AG09309 (cell line): ENCODE results near the gene GCM1.

ENCODE experiments used
- DNase-seq: peaks from one replicate; pipeline ENCODE4 v3.0.0-alpha.2; 2010; ENCODE audit warnings: low read depth
- H3K4me3 ChIP-seq: 2 replicates; pipeline ENCODE4 v1.5.1; 2011; ENCODE audit warnings: mild to moderate bottlenecking, low read depth, low read length, moderate library complexity; ENCODE audit not compliant: control insufficient read depth
- TF ChIP-seq, protein P1 (sequence below): IDR thresholded peaks from 2 replicates; pipeline ENCODE4 v1.5.1; 2011; ENCODE audit warnings: mild to moderate bottlenecking, low read depth, low read length, inconsistent platforms; ENCODE audit not compliant: insufficient read depth, control insufficient read depth; ENCODE audit errors: missing control alignments

Gene GCM1

DNA sequence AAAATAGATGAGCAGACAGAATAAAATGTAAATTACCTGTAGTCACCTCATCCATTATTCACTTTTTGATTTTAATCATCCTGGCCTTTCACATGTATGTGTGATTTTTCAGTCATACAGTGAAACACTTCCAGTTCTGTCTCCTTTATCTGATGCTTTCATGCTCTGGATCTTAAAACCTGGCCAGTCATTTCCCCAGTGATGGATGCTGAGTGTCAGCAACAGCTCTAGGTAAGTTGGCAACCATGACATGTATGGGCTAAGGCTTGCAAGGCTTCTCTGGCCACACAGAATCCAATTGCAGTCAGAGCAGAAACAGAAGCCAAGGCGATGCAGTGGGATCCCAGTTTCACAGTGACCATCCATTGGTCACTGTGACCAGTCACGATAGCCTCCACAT lies 47.6 kb downstream of the GCM1 start:
- TF ChIP-seq, protein P1, sequence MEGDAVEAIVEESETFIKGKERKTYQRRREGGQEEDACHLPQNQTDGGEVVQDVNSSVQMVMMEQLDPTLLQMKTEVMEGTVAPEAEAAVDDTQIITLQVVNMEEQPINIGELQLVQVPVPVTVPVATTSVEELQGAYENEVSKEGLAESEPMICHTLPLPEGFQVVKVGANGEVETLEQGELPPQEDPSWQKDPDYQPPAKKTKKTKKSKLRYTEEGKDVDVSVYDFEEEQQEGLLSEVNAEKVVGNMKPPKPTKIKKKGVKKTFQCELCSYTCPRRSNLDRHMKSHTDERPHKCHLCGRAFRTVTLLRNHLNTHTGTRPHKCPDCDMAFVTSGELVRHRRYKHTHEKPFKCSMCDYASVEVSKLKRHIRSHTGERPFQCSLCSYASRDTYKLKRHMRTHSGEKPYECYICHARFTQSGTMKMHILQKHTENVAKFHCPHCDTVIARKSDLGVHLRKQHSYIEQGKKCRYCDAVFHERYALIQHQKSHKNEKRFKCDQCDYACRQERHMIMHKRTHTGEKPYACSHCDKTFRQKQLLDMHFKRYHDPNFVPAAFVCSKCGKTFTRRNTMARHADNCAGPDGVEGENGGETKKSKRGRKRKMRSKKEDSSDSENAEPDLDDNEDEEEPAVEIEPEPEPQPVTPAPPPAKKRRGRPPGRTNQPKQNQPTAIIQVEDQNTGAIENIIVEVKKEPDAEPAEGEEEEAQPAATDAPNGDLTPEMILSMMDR = no peak
- no peak overlapping the region for H3K4me3 ChIP-seq
- DNase-seq = no peak

DNA sequence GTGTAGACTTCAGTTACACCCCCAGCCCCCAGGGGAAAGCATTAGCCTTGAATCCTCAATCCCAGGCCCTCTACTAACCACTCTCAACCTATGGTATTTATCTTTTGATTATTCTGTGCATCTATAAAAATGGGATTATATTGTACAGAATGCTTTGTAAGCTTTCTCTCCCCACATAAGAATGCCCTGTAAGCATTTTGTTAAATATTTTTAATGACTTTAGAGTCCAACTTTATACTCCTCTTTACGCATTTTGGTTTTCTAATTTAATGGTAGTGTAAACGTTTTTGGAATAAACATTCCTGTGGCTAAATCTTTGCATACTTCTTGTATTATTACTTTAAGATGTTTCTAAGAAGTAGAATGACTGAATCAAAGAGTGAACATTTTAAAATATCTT lies 48.1 kb downstream of the GCM1 start:
- no peak for DNase-seq
- TF ChIP-seq, protein P1 = no peak
- H3K4me3 ChIP-seq = no peak overlapping the region

DNA sequence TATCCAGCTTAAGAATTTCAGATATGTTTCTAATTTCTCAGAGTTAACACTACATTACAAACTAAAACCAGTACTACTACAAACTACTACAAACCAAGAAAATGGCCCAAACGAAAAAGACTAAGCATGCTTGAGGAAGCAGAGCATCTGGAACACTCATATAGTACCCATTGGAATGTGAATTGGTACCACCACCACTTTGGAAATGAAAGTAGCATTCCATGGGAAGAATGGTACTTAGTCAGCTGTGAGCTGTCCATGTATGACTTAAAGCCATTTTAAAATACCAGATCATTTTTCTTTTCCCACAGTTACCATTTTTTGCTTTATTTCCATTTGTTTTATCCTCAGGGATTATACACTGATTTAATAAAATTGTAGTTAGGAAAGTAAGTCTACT lies 52.9 kb downstream of the GCM1 start:
- DNase-seq = no peak
- H3K4me3 ChIP-seq = no peak overlapping the region
- TF ChIP-seq, protein P1 = no peak

DNA sequence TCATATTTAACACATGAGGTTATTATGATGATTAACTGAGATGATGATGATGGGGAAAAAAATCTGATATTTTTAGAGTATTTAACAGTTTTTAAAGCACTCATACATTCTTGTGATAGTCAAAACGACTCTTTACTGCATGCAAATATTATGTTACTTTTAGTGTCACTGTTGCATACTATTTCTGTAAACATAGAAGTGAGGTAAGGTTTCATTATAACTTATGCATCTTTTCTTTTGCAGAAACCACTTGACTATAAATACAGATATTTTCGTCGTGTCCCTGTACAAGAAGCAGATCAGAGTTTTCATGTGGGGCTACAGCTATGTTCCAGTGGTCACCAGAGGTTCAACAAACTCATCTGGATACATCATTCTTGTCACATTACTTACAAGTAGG lies 53.4 kb downstream of the GCM1 start:
- TF ChIP-seq, protein P1 = no peak
- DNase-seq = no peak

DNA sequence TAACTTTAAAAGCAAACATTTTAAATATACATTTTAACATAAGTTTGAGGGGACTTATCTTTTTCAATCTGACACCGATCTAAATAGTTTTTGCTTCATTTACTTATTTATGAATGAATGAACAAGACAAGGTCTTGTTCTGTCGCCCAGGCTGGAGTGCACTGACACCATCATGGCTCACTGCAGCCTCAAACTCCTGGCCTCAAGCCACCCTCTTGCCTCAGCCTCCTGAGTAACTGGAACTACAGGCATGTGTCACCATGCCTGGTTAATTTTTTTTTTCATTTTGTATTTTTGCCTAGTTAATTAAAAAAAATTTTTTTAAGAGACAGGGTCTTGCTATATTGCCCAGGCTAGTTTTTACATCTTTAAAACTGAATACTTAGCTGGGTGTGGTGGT lies 58.1 kb downstream of the GCM1 start:
- DNase-seq = no peak
- TF ChIP-seq, protein P1 = no peak

More for the DNA sequence above, 53.4 kb downstream of the GCM1 start:
- no peak overlapping the region for H3K4me3 ChIP-seq

DNA sequence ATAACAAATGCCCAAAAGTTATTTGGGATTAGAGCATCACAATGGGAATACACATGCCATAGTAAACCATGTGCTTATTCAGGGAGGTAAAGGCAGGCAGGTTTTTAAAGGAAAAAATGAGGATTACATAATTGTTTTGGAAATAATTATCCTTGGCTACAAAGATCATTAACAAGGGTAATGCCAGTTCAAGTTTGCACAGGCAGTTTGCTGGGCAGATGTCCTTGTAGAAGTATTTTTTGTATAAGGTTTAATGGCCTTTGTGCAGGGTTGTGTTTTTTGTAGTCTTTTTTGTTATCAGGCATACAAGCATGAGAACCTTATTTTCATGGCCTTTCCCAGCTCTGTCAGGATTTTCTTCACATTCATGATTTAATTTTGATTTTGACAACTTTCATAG lies 58.7 kb downstream of the GCM1 start:
- no peak overlapping the region for H3K4me3 ChIP-seq
- TF ChIP-seq, protein P1 = no peak
- no peak for DNase-seq

More for the DNA sequence above, 58.1 kb downstream of the GCM1 start:
- H3K4me3 ChIP-seq = no peak overlapping the region

DNA sequence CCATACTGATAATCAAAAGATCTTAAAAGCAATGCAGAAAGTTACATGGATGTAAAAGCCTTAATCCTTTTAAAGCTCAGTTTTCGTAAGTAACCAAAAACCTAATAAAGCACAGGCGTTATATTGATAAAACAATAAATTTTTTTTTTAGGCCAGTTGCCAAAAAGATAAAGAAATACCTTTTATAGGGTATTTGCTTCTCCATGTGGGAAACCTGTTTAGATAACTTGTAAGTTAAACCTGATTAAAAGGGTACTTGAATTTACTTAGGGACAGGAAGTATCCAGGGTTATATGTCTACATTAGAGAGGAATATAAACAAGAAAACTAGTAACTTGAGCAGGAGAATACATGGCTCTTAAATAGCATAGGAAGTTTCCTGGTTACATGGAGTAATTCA lies 62.3 kb downstream of the GCM1 start:
- H3K4me3 ChIP-seq = no peak overlapping the region
- TF ChIP-seq, protein P1 = no peak
- no peak for DNase-seq
